Right lobe of liver (tissue), 4 donors: ENCODE data around the gene UQCRH.

Source experiments
- POLR2A ChIP-seq: fragments of 450-650 bp; IDR thresholded peaks from one replicate; pipeline ENCODE4 v1.6.1; 2017; ENCODE audit warnings: antibody characterized with exemption, mild to moderate bottlenecking
- TF ChIP-seq, protein P1 (sequence below), 4 donors: fragments of 200-600 bp in 3 of 4; fragments of 450-650 bp in 1 of 4; IDR thresholded peaks; one replicate each; pipeline versions ENCODE4 v1.5.1 to v1.8.0; 2016 to 2022; ENCODE audit warnings: antibody characterized with exemption in 4 of 4, mild to moderate bottlenecking in 2 of 4
- donor health status: DM: no; HTN: no; CAD: no.
- donor health status: DM: no; HTN: no; CAD: no.
- donor health status: DM: no; HTN: yes; CAD: no.

DNA sequence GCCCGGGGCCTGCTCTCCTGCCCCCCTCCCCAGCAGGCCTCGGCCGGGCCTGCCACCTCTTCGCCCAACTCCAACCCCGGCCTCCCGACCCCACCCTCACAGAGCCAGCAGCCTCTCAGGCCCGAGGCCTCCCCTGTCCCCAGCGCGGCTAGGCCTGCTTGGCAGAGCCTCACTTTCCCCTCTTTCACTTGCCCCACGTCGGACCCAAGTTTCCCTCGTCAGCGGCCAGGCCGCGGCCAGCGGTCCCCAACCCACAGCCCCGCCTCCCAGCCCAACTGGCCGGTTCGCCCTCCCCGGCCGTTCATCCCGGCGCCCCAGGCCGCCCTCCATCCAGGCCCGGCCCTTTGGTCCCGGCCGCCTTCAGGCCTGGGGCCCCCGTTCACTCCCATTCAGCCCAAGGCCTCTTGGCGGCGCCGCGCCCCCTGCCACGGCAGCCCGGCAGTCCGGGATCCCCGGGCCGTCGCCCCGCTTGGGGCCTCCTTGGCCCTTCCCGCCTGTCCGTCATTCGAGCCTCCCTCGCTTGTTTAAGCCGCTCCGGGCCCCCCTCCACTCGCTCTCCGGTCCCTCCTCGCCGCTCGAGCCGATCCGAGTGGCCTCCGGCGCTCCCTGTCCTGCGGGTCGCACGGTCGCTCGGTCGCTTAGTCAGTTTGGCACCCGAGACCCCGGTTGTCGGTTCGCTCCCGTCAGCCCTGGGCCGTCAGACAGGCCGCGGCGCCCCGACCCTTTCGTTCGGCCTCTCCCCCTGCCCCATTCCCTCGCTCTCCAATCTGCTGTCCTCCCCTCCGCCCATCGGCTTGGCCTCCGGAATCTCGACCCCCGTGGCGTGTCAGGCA lies 1.5 kb upstream of the UQCRH start:
- TF ChIP-seq POLR2A = no peak
- TF ChIP-seq, protein P1, sequence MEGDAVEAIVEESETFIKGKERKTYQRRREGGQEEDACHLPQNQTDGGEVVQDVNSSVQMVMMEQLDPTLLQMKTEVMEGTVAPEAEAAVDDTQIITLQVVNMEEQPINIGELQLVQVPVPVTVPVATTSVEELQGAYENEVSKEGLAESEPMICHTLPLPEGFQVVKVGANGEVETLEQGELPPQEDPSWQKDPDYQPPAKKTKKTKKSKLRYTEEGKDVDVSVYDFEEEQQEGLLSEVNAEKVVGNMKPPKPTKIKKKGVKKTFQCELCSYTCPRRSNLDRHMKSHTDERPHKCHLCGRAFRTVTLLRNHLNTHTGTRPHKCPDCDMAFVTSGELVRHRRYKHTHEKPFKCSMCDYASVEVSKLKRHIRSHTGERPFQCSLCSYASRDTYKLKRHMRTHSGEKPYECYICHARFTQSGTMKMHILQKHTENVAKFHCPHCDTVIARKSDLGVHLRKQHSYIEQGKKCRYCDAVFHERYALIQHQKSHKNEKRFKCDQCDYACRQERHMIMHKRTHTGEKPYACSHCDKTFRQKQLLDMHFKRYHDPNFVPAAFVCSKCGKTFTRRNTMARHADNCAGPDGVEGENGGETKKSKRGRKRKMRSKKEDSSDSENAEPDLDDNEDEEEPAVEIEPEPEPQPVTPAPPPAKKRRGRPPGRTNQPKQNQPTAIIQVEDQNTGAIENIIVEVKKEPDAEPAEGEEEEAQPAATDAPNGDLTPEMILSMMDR (IDR thresholded peaks at IDR 0.05) = no peak
